CD4-positive, alpha-beta T cell treated with Interleukin-15 for 1 hour (primary cell): Measurements from ENCODE around the gene XCR1.
"Not testable (repeated sequence)": the region's sequence is repeated elsewhere in the genome, so short reads cannot be mapped to it uniquely, and the experiment has no call there.

Experiments used
- DNase-seq: peaks from one replicate; pipeline ENCODE4 v3.0.0-alpha.2; 2020

The XCR1 gene

GRCh38 chr3:46038916-46039315 lies 11.6 kb upstream of the XCR1 start:
- DNase-seq, result no peak

GRCh38 chr3:46038071-46038470 lies 10.8 kb upstream of the XCR1 start:
- not testable (repeated sequence) for DNase-seq

- DNase-seq, result no peak
These were observed 8.9 kb upstream of the XCR1 start for GRCh38 chr3:46036191-46036590.

- no peak for DNase-seq
These were observed 4.5 kb upstream of the XCR1 start for GRCh38 chr3:46031747-46032146.

GRCh38 chr3:46031269-46031668 lies 4.0 kb upstream of the XCR1 start:
- no peak for DNase-seq

GRCh38 chr3:46030626-46031025 lies 3.3 kb upstream of the XCR1 start:
- DNase-seq, result no peak

GRCh38 chr3:46029953-46030543 lies 2.8 kb upstream of the XCR1 start:
- no peak for DNase-seq

- DNase-seq, result no peak
These were observed 584 bp upstream of the XCR1 start for GRCh38 chr3:46027736-46028397.

GRCh38 chr3:46025139-46025538 lies 2.1 kb downstream of the XCR1 start:
- no peak for DNase-seq

GRCh38 chr3:46024131-46024530 lies 3.2 kb downstream of the XCR1 start:
- no peak for DNase-seq

- no peak for DNase-seq
These were observed 4.1 kb downstream of the XCR1 start for GRCh38 chr3:46022909-46023785.

GRCh38 chr3:46021516-46021915 lies 5.8 kb downstream of the XCR1 start:
- no peak for DNase-seq

GRCh38 chr3:46020766-46021510 lies 6.3 kb downstream of the XCR1 start:
- DNase-seq, result no peak

GRCh38 chr3:46019707-46020106 lies 7.6 kb downstream of the XCR1 start:
- no peak for DNase-seq

- peak; percentile 61 for DNase-seq
These were observed 9.6 kb downstream of the XCR1 start for GRCh38 chr3:46017720-46018119.

GRCh38 chr3:46013316-46014094 lies 13.8 kb downstream of the XCR1 start:
- no peak for DNase-seq

GRCh38 chr3:46012246-46012645 lies 15.0 kb downstream of the XCR1 start:
- DNase-seq, result no peak

- DNase-seq, result no peak
These were observed 16.7 kb downstream of the XCR1 start for GRCh38 chr3:46010519-46011113.

GRCh38 chr3:46008058-46008457 lies 19.2 kb downstream of the XCR1 start:
- DNase-seq, result no peak

GRCh38 chr3:46007280-46007679 lies 20.0 kb downstream of the XCR1 start:
- no peak for DNase-seq

GRCh38 chr3:46006238-46007032 lies 20.8 kb downstream of the XCR1 start:
- no peak for DNase-seq
